Stimulated activated CD4-positive, alpha-beta T cell treated with anti-CD3 and anti-CD28 coated beads, Interleukin-12 subunit alpha, Interleukin-12 subunit beta, amount 100 ng/mL, for 48 hours (primary cell): Measurements from ENCODE around the gene AGR3.
"Not testable (repeated sequence)": the region's sequence is repeated elsewhere in the genome, so short reads cannot be mapped to it uniquely, and the experiment has no call there.

ENCODE experiments used
- DNase-seq, 3 donors: peaks; one replicate each; pipeline ENCODE4 v3.0.0-alpha.2; 2020; ENCODE audit warnings: low read depth in 2 of 3, low spot score in 1 of 3

Gene AGR3

GRCh38 chr7:16891874-16892643 is 10.3 kb upstream of the AGR3 start:
- DNase-seq = no peak

GRCh38 chr7:16891338-16891737 is 9.6 kb upstream of the AGR3 start:
- no peak for DNase-seq

GRCh38 chr7:16889851-16890415 is 8.2 kb upstream of the AGR3 start:
- DNase-seq = no peak

GRCh38 chr7:16889305-16889704 is 7.5 kb upstream of the AGR3 start:
- no peak for DNase-seq

- no peak for DNase-seq
Measured at GRCh38 chr7:16883918-16884317, 2.1 kb upstream of the AGR3 start.

GRCh38 chr7:16880554-16880953 is 1.2 kb downstream of the AGR3 start:
- no peak for DNase-seq

- DNase-seq = no peak
Measured at GRCh38 chr7:16879181-16879580, 2.6 kb downstream of the AGR3 start.

- DNase-seq = no peak
Measured at GRCh38 chr7:16875861-16876260, 5.9 kb downstream of the AGR3 start.

- no peak for DNase-seq
Measured at GRCh38 chr7:16874066-16874465, 7.7 kb downstream of the AGR3 start.

- no peak for DNase-seq
Measured at GRCh38 chr7:16867328-16867727, 14.5 kb downstream of the AGR3 start.

- not testable (repeated sequence) for DNase-seq
Measured at GRCh38 chr7:16853189-16853588, 28.6 kb downstream of the AGR3 start.

- DNase-seq = no peak
Measured at GRCh38 chr7:16851829-16852228, 30.0 kb downstream of the AGR3 start.

GRCh38 chr7:16850614-16851466 is 30.9 kb downstream of the AGR3 start:
- DNase-seq = no peak

GRCh38 chr7:16849296-16850148 is 32.3 kb downstream of the AGR3 start:
- no peak for DNase-seq

GRCh38 chr7:16847381-16847860 is 34.4 kb downstream of the AGR3 start:
- no peak for DNase-seq

GRCh38 chr7:16846601-16847165 is 35.1 kb downstream of the AGR3 start:
- no peak for DNase-seq

- no peak for DNase-seq
Measured at GRCh38 chr7:16845746-16846145, 36.0 kb downstream of the AGR3 start.

GRCh38 chr7:16841681-16842080 is 40.1 kb downstream of the AGR3 start:
- DNase-seq = no peak

GRCh38 chr7:16840094-16840493 is 41.7 kb downstream of the AGR3 start:
- no peak for DNase-seq

GRCh38 chr7:16839646-16840045 is 42.1 kb downstream of the AGR3 start:
- no peak for DNase-seq

- no peak for DNase-seq
Measured at GRCh38 chr7:16838891-16839290, 42.9 kb downstream of the AGR3 start.
